ENCODE results near the gene CCDC77.
"Not testable (repeated sequence)": the region's sequence is repeated elsewhere in the genome, so short reads cannot be mapped to it uniquely, and the experiment has no call there.

CCDC77 gene

DNA sequence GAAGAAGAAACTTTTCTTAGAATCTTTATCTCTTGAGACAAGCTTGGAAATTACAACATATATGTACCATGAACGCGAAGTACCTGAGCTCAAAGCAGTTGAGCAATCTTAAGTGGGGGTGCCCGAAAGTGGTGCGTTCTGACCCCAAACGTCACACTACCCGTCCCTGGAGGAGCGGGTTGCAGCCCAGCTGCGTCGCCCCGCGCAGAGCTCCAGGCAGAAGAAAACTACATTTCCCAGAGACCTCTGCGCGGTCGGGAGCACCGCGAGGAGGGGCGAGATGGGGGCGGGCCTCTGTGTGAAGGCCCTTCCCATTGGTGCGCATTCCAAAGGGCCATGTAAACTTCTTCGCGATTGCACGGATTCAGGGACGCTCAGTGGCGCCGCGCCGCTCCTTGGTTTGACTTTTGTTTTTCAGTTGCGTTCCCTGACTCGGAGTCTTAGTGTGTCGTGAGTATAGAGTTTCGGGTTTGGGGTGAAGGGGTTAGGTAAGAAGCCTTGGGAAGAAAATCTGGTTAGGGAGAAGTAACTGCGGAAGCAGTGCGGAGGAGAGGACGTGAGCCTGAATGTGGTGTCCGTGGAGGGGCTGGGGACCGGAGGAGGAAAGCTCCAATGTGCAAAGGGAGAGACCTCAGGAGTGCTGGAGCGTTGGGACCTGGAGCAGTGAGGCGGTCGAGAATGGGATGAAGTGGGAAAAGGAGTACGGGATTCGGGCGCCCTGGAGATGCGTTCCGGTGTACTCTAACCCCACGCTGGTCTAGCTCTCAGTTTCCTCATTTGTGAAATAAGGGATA lies at the start of gene CCDC77:
Gene CCDC77 (plus strand): TSS at position 410 of the 794 bp plus-strand sequence. CDS start 7,740 bp downstream, outside the sequence.
- DNase-seq, result peak; percentile 98
- in situ Hi-C loops (cut with HindIII; ENCODE audit: low pct_ligation_motif_present, low pct_unique_long_range_greater_than_20kb, low sequenced_read_pairs), result no loop called here

DNA sequence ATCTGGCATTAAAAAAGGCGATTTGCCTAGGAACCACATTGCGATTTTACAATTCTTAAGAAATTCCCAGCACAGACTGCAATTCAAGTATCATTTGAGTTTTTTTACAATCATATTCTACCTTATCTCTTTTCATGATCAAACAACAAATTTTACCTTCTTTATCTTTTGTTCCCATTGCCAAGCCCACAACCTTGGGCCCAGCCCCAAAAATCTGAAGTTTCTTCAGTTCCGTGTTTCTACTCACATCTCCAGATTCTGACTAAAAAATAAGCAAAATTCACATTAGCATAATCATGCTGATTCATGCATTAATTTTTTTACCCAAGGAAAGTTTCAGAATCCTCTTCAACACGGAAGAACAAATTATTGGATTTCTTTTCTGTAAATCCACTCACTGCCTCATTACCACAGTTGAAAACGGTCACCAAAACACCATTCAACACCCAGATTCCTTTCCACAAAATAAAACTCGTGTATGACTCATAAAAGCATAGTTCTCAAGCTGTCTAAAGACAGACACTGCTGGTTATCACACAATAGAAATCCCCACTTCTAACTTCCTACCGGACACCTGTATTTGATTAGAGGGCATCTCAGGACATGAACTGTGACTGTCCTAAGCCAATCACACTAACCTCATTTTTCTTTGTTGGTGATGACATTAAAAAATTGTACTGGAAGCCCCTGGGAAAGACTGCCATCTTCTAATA lies 45.0 kb upstream of the CCDC77 start:
- in situ Hi-C loops (cut with HindIII; ENCODE audit: low pct_ligation_motif_present, low pct_unique_long_range_greater_than_20kb, low sequenced_read_pairs), result no loop called here
- no peak for DNase-seq

DNA sequence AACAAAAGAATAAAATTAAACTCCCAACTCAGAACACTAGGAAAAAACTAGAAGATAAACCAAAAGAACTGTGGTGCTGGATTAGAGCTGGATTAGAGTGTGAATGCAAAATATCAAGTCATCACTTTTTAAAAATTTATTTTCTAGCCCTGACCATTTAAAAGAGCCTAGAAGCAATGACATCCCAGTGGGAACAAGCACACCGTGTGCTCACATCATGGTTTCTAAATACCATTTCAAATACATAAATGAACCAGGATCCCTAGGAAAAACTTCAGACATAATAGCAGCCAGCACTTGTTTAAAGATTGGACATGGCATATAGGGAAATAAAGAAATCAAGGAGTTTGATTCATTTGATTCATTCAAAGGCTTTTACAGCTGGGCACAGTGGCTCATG lies 42.4 kb upstream of the CCDC77 start:
- DNase-seq, result no peak
- in situ Hi-C loops (cut with HindIII; ENCODE audit: low pct_ligation_motif_present, low pct_unique_long_range_greater_than_20kb, low sequenced_read_pairs), result no loop called here

DNA sequence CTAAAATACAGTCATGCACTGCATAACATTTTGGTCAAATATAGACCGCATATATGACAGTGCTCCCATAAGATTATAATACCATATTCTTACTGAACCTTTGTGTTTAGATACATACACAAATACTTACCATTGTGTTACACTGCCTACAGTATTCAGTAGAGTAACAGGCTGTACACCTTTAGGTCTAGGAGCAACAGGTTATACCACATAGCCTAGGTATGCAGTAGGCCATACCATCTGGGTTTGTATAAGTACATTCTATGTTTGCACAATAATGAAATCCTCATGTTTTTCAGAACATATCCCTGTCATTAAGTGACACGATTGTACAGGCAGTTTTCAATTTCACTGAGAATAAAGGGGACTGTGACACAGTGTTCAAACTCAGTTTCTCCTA lies 34.6 kb upstream of the CCDC77 start:
- no peak for DNase-seq
- in situ Hi-C loops (cut with HindIII; ENCODE audit: low pct_ligation_motif_present, low pct_unique_long_range_greater_than_20kb, low sequenced_read_pairs), result no loop called here

GRCh38 chr12:367972-368371 lies 33.5 kb upstream of the CCDC77 start:
- in situ Hi-C loops (cut with HindIII; ENCODE audit: low pct_ligation_motif_present, low pct_unique_long_range_greater_than_20kb, low sequenced_read_pairs), result no loop called here
- no peak for DNase-seq

DNA sequence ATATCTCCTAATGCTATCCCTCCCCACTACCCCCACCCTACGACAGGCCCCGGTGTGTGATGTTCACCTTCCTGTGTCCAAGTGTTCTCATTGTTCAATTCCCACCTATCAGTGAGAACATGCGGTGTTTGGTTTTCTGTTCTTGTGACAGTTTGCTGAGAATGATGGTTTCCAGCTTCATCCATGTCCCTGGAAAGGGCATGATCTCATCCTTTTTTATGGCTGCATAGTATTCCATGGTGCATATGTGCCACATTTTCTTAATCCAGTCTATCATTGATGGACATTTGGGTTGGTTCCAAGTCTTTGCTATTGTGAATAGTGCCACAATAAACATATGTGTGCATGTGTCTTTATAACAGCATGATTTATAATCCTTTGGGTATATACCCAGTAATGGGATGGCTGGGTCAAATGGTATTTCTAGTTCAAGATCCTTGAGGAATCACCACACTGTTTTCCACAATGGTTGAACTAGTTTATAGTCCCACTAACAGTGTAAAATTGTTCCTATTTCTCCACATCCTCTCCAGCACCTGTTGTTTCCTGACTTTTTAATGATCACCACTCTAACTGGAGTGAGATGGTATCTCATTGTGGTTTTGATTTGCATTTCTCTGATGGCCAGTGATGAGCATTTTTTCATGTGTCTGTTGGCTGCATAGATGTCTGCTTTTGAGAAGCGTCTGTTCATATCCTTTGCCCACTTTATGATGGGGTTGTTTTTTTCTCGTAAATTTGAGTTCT lies 30.5 kb upstream of the CCDC77 start:
- in situ Hi-C loops (cut with HindIII; ENCODE audit: low pct_ligation_motif_present, low pct_unique_long_range_greater_than_20kb, low sequenced_read_pairs); DNase-seq: not testable (repeated sequence)

DNA sequence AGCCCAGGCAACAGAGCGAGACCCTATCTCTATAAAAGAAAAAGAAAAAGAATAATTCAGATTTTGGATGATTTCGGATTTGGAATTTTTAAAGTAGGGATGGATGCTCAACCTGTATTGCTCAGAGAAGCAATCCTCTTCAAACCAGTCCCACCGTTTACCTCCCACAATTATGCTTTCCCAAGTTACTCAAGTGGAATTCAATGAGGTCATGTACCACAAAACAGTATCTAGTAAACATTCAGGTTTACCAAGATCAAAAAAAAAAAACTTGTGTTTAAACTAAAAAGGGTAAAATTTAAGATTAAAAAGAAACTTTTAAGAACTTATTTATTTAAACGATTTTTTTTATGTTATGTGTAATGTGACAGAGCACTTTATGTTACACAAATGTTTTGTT lies 14.8 kb upstream of the CCDC77 start:
- in situ Hi-C loops (cut with HindIII; ENCODE audit: low pct_ligation_motif_present, low pct_unique_long_range_greater_than_20kb, low sequenced_read_pairs), result no loop called here
- DNase-seq, result peak; percentile 43

DNA sequence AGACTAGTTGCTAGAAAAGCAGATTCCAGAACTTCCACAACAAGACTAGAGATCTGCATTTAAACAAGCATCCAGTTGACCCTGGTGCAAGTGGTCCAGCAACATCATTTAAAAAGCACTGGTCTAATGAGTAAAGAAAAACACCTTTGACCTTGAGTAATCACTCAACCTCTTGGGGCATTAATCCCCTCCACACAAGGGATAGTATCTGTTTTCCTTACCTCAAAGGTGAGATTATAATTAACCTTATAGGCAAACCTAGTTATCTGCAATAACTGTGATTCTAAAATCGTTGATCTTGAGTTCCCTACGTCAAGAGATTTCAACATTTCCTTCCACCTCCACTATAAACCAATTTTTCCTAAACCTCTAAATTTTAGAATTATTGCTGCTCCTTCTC lies 13.4 kb upstream of the CCDC77 start:
- in situ Hi-C loops (cut with HindIII; ENCODE audit: low pct_ligation_motif_present, low pct_unique_long_range_greater_than_20kb, low sequenced_read_pairs), result no loop called here
- no peak for DNase-seq

GRCh38 chr12:388541-389141 lies 12.8 kb upstream of the CCDC77 start:
- in situ Hi-C loops (cut with HindIII; ENCODE audit: low pct_ligation_motif_present, low pct_unique_long_range_greater_than_20kb, low sequenced_read_pairs), result no loop called here
- peak; percentile 50 for DNase-seq

- DNase-seq, result peak; percentile 97
- in situ Hi-C loops (cut with HindIII; ENCODE audit: low pct_ligation_motif_present, low pct_unique_long_range_greater_than_20kb, low sequenced_read_pairs), result no loop called here
Measured at GRCh38 chr12:389142-390096, 12.0 kb upstream of the CCDC77 start, which contains the start of gene KDM5A. KDM5A (minus strand) TSS chr12:389320; CDS start chr12:389091, 229 bp downstream.

DNA sequence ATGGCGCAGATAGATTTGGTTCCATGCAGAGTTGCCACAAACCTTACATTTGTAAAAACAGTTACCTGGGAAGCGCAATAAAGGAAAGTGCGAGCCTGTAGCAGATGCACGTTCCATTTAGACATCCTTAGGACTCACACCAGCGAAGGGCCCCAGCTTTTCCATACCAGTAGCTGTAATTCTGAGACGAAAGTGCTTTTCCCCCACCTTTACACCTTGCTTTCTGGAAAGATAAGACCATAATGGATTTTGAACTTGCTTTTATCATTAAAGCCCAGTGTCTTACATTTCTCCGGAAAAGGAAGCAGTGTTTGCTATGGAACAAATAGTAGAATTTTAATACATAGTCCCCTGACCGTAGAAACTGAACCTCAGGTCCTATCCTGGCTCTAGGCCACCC lies 616 bp upstream of the CCDC77 start:
- in situ Hi-C loops (cut with HindIII; ENCODE audit: low pct_ligation_motif_present, low pct_unique_long_range_greater_than_20kb, low sequenced_read_pairs), result no loop called here
- DNase-seq, result no peak

GRCh38 chr12:402029-402389 lies 565 bp downstream of the CCDC77 start:
- in situ Hi-C loops (cut with HindIII; ENCODE audit: low pct_ligation_motif_present, low pct_unique_long_range_greater_than_20kb, low sequenced_read_pairs), result no loop called here
- DNase-seq, result peak; percentile 60

DNA sequence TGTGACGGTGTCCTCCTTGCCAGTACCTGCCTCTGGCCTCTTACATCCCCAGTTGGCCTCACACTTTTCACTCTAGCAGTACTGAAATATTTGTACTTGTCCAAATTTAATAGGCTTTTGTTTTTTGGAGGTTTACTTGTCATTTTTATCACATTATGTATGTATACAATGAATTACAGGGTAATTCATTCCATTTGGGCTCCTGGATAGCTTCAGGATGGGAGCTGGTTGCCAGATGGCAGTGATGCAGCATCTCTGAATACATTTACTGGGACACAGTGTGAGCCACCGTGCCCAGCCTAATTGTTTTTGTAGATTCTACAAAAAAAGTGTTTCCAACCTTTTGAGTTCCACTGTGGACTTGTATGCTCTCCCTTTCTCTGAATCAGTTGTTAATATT lies 13.4 kb downstream of the CCDC77 start:
- no peak for DNase-seq
- in situ Hi-C loops (cut with HindIII; ENCODE audit: low pct_ligation_motif_present, low pct_unique_long_range_greater_than_20kb, low sequenced_read_pairs), result no loop called here

DNA sequence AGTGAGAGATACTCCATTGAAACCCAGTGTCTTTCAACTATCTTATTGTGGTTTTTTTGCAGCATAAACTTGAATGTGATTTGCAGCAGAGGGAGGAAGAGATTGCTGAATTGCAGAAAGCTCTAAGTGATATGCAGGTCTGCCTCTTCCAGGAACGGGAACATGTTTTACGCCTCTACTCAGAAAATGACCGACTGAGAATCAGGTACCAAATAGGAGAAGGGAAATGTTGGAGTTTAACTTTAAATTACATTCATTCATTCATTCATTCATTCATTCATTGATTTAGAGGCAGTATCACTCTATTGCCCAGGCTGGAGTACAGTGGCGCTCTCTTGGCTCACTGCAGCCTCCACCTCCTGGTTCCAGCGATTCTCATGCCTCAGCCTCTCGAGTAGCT lies 17.0 kb downstream of the CCDC77 start:
- no peak for DNase-seq
- in situ Hi-C loops (cut with HindIII; ENCODE audit: low pct_ligation_motif_present, low pct_unique_long_range_greater_than_20kb, low sequenced_read_pairs), result no loop called here

DNA sequence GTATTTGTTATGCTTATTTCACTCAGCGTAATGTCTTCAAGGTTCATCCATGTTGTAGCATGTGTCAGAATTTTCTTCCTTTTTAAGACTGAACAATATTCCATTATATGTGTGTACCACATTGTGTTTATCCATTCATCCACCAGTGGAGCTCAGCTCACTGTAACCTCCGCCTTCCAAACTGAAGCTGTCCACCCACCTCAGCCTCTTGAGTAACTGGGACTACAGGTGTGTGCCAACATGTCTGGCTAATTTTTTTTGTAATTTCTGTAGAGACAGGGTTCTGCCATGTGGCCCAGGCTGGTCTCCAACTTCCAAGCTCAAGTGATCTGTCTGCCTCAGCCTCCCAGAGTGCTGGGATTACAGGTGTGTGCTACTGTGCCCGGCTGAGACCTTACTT lies 21.1 kb downstream of the CCDC77 start:
- in situ Hi-C loops (cut with HindIII; ENCODE audit: low pct_ligation_motif_present, low pct_unique_long_range_greater_than_20kb, low sequenced_read_pairs), result no loop called here
- no peak for DNase-seq

DNA sequence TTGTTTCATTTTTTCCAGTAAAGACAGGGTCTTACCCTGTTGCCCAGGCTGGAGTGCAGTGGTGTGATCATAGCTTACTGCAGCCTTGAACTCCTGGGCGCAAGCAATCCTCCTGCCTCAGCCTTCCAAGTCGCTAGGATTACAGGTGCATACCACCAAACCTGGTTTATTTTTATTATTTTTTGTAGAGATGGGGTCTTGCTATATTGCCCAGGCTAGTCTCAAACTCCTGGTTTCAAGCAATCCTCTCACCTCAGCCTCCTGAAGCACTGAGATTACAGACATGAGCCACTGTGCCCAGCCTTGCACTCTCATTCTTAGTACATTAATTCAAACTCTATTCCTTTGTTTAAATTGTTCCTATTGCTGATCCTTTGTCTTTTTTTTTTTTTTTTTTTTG lies 34.3 kb downstream of the CCDC77 start:
- in situ Hi-C loops (cut with HindIII; ENCODE audit: low pct_ligation_motif_present, low pct_unique_long_range_greater_than_20kb, low sequenced_read_pairs), result loop anchor here (10.0 kb wide), 1 partner anchor 99 kb away; no protein-coding TSS in a partner anchor
- DNase-seq, result not testable (repeated sequence)

DNA sequence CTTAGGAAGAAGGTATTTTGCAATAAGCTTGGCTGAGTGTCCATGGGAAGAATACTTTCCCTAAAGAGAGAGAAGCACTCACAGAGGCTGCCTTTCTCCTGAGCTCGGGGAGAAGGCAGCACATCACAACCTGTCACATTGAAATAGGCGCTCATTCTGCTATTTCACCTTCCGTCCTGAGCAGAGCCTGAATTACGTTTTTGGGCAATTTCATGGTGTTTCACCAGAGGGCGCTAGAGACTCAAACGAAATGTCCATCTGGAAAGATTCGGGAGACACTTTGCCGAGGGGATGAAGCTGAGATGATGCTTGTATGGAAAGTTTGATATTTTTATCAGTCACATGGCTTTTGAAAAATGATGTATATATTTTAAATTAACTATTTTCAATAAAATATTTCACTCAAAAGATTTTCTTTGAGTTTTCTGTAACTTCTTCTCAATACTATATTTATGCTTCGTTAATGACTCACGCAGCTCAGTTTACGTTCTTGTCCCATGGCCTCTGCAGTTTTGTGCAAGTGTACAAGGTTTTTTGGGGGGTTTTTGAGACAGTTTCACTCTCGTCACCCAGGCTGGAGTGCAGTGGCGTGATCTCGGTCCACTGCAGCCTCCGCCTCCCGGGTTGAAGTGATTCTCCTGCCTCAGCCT lies 40.9 kb downstream of the CCDC77 start:
- in situ Hi-C loops (cut with HindIII; ENCODE audit: low pct_ligation_motif_present, low pct_unique_long_range_greater_than_20kb, low sequenced_read_pairs), result no loop called here
- DNase-seq, result peak; percentile 62
